Endometrial microvascular endothelial cells (primary cell): ENCODE data around the gene KLHL8. TPM values are rescaled to one million over a fixed set of nuclear protein-coding genes. Genes with fewer than 3 reads are reported as not detected.
"Not testable (repeated sequence)": the region's sequence is repeated elsewhere in the genome, so short reads cannot be mapped to it uniquely, and the experiment has no call there.

Source experiments
- in situ Hi-C: cut with HindIII; loops from 2 replicates; pipeline ENCODE4 v1.10.0; 2017; ENCODE audit warnings: low sequenced_read_pairs, low pct_unique_long_range_greater_than_20kb; ENCODE audit errors: inconsistent ontology term
- total RNA-seq: library from RNA; depleted of rRNA; stranded (reverse); fragments of >200 nt; gene quantifications from one replicate; pipeline ENCODE4 v1.2.3, GENCODE V29; 2015; ENCODE audit errors: inconsistent ontology term

Gene KLHL8
- total RNA-seq, 1 donor from 2014 or later: 6.1 TPM

GRCh38 chr4:87230806-87231205, 10.4 kb upstream of the KLHL8 start:
- in situ Hi-C loops: no loop called here

- in situ Hi-C loops: no loop called here
These were observed 9.6 kb upstream of the KLHL8 start for GRCh38 chr4:87229979-87230378.

GRCh38 chr4:87228262-87228860, 7.9 kb upstream of the KLHL8 start:
- in situ Hi-C loops: no loop called here

DNA sequence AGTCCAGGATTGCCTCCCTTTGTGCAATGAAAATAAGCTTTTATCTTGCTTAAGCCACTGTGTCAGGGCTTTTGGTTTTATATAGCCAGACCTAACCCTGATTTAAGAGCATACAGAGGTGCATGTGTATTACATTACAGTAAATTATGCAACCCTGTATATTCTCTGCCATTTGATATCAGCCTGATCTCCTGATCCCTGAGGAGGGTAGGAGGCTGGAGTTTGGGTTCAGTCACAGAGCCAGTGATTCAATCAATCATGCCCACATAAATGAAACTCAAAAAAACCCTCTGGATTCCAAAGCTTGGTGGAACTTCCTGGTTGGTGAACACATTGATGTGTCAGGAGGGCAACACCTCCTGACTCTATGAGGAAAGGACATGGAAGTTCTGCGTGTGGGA, 7.3 kb upstream of the KLHL8 start:
- in situ Hi-C loops: no loop called here

DNA sequence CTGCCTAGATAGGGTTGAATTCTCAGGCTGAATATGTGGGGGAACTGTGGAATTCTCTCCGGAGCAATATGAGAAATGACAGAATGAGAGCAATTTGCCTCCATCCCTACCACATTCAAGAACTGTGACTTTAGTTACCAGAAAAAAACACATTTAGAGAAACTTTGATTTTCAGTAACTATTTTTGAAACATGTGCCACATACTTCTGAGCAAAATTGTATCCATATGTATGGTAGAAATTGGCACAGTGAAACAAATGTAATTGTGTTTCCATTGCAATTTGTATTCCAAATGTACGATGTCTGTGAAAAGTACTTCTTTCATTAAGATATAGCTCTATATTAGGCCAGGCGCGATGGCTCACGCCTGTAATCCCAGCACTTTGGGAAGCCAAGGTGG, 5.5 kb upstream of the KLHL8 start:
- in situ Hi-C loops: no loop called here

DNA sequence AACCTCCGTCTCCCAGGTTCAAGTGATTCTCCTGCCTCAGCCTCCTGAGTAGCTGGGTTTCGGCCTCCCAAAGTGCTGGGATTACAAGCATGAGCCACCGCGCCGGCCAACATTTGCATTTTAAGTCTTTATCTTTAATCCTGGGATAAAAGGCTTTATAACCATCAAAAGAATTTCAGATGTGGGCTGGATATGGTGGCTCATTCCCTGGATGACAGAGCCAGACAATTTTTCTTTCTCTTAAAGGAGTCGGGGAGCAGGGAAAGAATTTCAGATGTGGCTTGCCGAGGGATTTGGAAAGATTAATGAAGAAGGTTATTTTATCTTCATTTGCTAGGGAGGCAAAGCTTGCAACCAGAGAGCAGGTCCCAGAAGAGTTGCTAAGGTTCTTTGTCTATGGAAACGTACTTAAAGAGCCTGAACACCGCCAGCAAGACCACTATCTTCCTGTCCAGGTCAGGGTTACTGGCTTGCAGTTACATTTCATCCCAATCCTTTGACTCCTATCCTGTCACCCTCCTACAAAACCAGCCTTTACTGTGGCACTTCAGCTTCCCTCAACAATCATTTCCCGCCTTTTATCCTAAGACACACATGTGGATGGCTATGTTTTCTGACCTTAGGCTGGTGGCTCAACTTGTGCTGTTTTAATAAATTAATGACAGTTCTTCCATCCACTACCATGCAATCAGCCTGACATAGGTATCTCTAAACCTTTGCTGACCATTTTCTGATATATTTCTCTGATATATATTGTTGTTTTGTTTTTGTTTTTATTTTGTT, 3.9 kb upstream of the KLHL8 start:
- in situ Hi-C loops: no loop called here

DNA sequence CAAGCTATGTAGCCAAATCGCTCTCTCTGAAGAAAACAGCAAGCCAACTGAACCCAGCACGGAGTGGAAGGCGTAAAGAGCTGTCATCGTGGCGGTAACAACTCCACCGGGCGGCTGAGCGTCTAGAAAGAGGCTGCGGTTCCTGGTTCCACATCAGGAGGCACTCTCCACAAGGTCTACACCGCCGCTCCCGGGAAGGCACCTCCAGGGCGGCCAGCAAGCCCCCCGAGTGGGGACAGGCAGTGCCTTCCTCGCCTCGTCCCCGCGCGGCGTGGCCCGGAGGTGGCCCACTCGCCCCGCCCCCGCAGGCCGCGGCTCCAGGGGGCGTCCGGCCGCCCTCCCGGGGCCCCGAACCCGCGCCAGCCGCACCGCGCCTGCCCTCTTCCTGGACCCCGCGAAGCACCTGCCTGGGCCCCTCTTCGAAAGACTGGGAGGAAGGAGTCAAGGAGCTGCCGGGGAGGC, 755 bp downstream of the KLHL8 start:
- in situ Hi-C loops: no loop called here

DNA sequence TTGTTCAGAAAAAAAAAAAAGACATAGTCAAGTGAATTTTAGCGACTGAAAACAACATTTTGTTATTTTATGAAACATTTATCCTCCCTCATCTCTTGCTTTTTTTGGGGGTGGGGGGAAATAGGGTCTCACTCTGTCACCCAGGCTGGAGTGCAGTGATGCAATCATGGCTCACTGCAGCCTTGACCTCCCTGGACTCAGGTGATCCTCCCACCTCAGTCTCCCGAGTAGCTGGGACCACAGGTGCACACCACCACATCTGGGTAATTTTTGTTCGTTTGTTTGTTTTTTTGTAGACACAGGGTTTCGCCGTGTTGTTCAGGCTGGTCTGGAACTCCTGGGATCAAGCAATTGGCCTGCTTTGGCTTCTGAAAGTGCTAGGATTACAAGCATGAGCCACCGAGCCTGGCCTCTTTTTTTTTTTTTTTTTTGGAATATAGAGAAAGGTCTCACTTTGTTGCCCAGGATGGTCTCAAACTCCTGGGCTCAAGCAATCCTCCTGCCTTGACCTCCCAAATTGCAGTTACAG, 3.1 kb downstream of the KLHL8 start:
- in situ Hi-C loops: not testable (repeated sequence)

DNA sequence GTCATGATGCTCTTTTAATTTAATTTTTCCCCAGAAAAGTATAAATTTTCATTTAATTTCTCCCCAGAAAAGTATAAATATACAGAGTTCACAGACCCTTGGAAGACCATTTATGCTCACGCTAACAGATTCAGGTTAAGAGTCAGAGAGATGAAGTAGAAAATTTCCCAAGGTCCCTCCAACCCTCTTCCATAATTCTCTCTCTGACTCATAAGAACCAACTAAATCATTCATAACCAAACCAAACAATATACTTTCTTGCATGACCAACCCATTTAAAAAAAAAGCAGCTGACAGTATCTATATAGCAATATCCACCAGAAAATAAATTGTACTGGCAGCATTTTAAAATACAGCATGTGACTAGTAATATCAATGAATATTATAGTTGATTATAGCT, 3.9 kb downstream of the KLHL8 start:
- in situ Hi-C loops: no loop called here

DNA sequence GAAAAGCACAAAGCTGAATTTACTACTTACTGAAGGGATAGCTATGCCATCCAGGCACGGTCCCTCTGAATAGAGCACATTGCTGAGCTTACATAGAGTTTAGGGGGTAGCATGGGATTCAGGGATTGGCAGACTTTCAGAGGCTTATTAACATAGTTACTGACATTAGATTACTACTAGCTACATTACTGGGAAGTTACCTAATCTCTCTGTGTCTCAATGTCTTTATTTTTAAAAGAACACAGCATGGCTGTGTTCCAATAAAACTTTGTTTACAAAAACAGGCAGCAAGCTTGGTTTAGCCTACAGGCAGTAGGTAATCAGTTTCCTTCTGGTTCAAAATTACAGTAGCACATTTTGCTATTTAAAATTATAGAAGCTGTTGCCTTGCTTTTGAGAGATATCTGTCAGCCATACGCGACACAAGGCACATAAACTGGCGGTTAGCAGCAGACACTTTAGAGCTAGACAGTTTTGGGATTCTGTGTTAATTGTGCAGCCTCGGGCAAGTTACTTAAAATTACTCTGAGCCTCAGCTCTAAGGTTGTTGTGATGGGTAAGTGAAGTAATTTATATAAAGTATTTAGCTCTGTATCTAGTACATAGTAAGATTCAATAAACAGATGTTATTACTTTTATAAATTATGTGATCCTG, 6.9 kb downstream of the KLHL8 start:
- in situ Hi-C loops: no loop called here

- in situ Hi-C loops: no loop called here
These were observed 9.0 kb downstream of the KLHL8 start for GRCh38 chr4:87211249-87211952.

GRCh38 chr4:87209696-87210095, 10.7 kb downstream of the KLHL8 start:
- in situ Hi-C loops: no loop called here

DNA sequence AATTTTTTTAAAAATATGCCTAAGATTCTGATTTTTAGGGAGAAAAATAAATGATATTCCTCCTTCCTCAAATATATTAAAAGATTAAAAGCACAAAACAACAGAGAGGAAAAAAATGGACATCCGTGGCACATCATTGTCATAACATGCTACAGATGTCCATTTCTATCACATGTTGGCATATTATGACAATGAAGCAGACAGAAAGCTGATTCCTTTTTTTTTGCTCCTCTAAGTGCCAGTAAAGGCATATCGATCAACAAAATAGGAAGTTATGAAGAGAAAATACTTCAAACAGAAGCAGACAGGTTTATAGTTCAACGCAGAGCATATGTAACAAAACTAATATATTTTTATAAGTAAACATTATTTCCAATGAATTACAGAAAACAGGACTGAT, 11.2 kb downstream of the KLHL8 start:
- in situ Hi-C loops: no loop called here

- in situ Hi-C loops: no loop called here
These were observed 15.9 kb downstream of the KLHL8 start for GRCh38 chr4:87204559-87204958.

GRCh38 chr4:87196927-87197326, 23.5 kb downstream of the KLHL8 start:
- in situ Hi-C loops: no loop called here

GRCh38 chr4:87196146-87196545, 24.3 kb downstream of the KLHL8 start:
- in situ Hi-C loops: no loop called here

- in situ Hi-C loops: no loop called here
These were observed 26.3 kb downstream of the KLHL8 start for GRCh38 chr4:87193958-87194675.

DNA sequence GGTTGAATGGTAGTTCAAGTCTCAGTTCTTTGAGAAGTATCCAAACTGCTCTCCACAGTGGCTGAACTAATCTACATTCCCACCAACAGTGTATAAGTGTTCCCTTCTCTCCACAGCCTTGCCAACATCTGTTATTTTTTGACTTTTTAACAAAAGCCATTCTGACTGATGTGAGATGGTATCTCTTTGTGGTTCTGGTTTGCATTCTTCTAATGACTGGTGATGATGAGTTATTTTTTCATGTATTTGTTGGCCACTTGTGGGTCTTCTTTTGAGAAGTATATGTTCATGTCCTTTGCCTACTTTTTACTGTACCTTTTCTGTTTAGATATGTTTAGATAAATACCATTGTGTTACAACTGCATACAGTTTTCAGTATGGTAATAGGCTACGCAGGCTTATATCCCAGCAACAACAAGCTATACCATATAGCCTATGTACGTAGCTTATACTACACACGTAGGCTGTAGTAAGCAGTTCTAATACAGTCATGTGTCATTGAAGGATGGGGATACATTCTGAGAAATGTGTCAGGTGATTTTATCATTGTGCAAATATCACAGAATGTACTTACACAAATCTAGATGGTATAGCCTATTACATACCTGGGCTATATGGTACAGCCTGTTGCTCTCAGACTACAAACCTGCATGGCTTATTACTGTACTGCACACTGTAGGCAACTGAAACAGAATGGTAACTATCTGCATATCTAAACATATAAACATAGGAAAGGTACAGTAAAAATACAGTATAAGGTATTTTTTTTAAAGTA, 28.1 kb downstream of the KLHL8 start:
- in situ Hi-C loops: no loop called here
